ENCODE measurements around the gene ATP5F1E.
A peak's percentile ranks its signal among the peaks of the same experiment; 100 is the strongest.

The ATP5F1E gene

GRCh38 chr20:59030911-59031563 lies 1.1 kb downstream of the ATP5F1E start:
- H3K4me3 ChIP-seq (replicated peaks; ENCODE audit: low read depth, low read length), result peak overlapping the region; percentile 78
- DNase-seq (ENCODE audit: low read depth), result no peak
- TF ChIP-seq CTCF (IDR thresholded peaks at IDR 0.05; ENCODE audit: low read length, missing control alignments), result no peak

- no peak for TF ChIP-seq CTCF (IDR thresholded peaks at IDR 0.05; ENCODE audit: low read length, missing control alignments)
- H3K4me3 ChIP-seq (replicated peaks; ENCODE audit: low read depth, low read length), result peak overlapping the region; percentile 36
- no peak for DNase-seq (ENCODE audit: low read depth)
Observed at GRCh38 chr20:59028812-59029211, 3.3 kb downstream of the ATP5F1E start.

GRCh38 chr20:59027741-59028320 lies 4.3 kb downstream of the ATP5F1E start:
- DNase-seq (ENCODE audit: low read depth), result peak; percentile 55
- no peak for TF ChIP-seq CTCF (IDR thresholded peaks at IDR 0.05; ENCODE audit: low read length, missing control alignments)
- no peak overlapping the region for H3K4me3 ChIP-seq (replicated peaks; ENCODE audit: low read depth, low read length)

GRCh38 chr20:59026904-59027740 lies 5.0 kb downstream of the ATP5F1E start:
- no peak for DNase-seq (ENCODE audit: low read depth)
- H3K4me3 ChIP-seq (replicated peaks; ENCODE audit: low read depth, low read length), result no peak overlapping the region
- TF ChIP-seq CTCF (IDR thresholded peaks at IDR 0.05; ENCODE audit: low read length, missing control alignments), result no peak

GRCh38 chr20:59025511-59025910 lies 6.6 kb downstream of the ATP5F1E start:
- TF ChIP-seq CTCF (IDR thresholded peaks at IDR 0.05; ENCODE audit: low read length, missing control alignments), result no peak
- no peak overlapping the region for H3K4me3 ChIP-seq (replicated peaks; ENCODE audit: low read depth, low read length)
- no peak for DNase-seq (ENCODE audit: low read depth)

- no peak for DNase-seq (ENCODE audit: low read depth)
- TF ChIP-seq CTCF (IDR thresholded peaks at IDR 0.05; ENCODE audit: low read length, missing control alignments), result no peak
- H3K4me3 ChIP-seq (replicated peaks; ENCODE audit: low read depth, low read length), result no peak overlapping the region
Observed at GRCh38 chr20:59025086-59025485, 7.0 kb downstream of the ATP5F1E start.
